H1 (cell line): Measurements from ENCODE around the gene C16orf54. TPM values are rescaled to one million over a fixed set of nuclear protein-coding genes. Genes with fewer than 3 reads are reported as not detected.

Experiments
- CTCF ChIA-PET: fragments of 300-600 bp; sonication (Branson Sonifier 250); formaldehyde crosslinking; loops from one replicate; lab custom pipeline; 2021; ENCODE audit not compliant: partially characterized antibody; lab: Charles Lee
- POLR2A ChIA-PET: fragments of 300-600 bp; sonication (Branson Sonifier 250); formaldehyde crosslinking; loops from one replicate; lab custom pipeline; 2021; ENCODE audit warnings: inconsistent platforms; ENCODE audit not compliant: partially characterized antibody; lab: Charles Lee
- DNase-seq, 2 experiments: peaks; one replicate each; pipeline versions ENCODE4 v3.0.0 to v3.0.0-alpha.2; 2010 to 2022; ENCODE audit warnings: low spot score in 2 of 2, low read depth in 1 of 2, mixed read lengths in 1 of 2
- FAIRE-seq: peaks from 2 replicates; lab custom pipeline; 2011; peaks lifted over from hg19 to GRCh38; lab: Jason Lieb, UNC
- H2AFZ ChIP-seq: 2 replicates; pipeline ENCODE4 v1.8.1; 2012; ENCODE audit warnings: low read length, inconsistent platforms
- H2AK5ac ChIP-seq: 2 replicates; pipeline ENCODE4 v1.6.1; 2013; ENCODE audit warnings: low read depth, low read length
- H2BK120ac ChIP-seq: replicated peaks from 2 replicates; pipeline ENCODE3; 2013; ENCODE audit warnings: low read depth, low read length, inconsistent platforms
- H2BK12ac ChIP-seq: 2 replicates; pipeline ENCODE4 v1.6.1; 2013; ENCODE audit warnings: low read depth, low read length
- H2BK15ac ChIP-seq: 2 replicates; pipeline ENCODE4 v1.6.1; 2013; ENCODE audit warnings: low read length
- H2BK20ac ChIP-seq: 2 replicates; pipeline ENCODE4 v1.6.1; 2013; ENCODE audit warnings: low read length
- H2BK5ac ChIP-seq: 2 replicates; pipeline ENCODE4 v1.6.1; 2013; ENCODE audit warnings: low read depth, low read length
- H3K14ac ChIP-seq: 2 replicates; pipeline ENCODE4 v1.6.1; 2013; ENCODE audit warnings: inconsistent platforms; ENCODE audit not compliant: insufficient read length
- H3K18ac ChIP-seq: 2 replicates; pipeline ENCODE4 v1.6.1; 2013; ENCODE audit warnings: low read length; ENCODE audit errors: extremely low read depth
- H3K23ac ChIP-seq: 2 replicates; pipeline ENCODE4 v1.6.1; 2013; ENCODE audit warnings: inconsistent platforms; ENCODE audit not compliant: insufficient read length
- H3K23me2 ChIP-seq: 2 replicates; pipeline ENCODE4 v1.6.1; 2013; ENCODE audit warnings: low read depth, low read length
- H3K27ac ChIP-seq: 2 replicates; pipeline ENCODE4 v1.6.1; 2011; ENCODE audit warnings: low read depth, low read length, inconsistent platforms
- H3K27me3 ChIP-seq, 4 experiments: replicated peaks in 1 of 4; 1 replicate in 1 of 4; 2 replicates in 3 of 4; pipeline versions ENCODE4 v1.6.1 to v1.8.1; 2011 to 2013; ENCODE audit warnings: low read length in 3 of 4, mild to moderate bottlenecking in 3 of 4, inconsistent platforms in 2 of 4, mixed read lengths in 2 of 4, moderate library complexity in 1 of 4; ENCODE audit not compliant: control insufficient read depth in 3 of 4, insufficient read depth in 3 of 4; ENCODE audit errors: extremely low read depth in 1 of 4
- H3K36me3 ChIP-seq, 4 experiments: 2 replicates each; pipeline versions ENCODE4 v1.6.1 to v1.8.1; 2011 to 2013; ENCODE audit warnings: mild to moderate bottlenecking in 4 of 4, low read length in 3 of 4, moderate library complexity in 2 of 4, control low read depth in 1 of 4, inconsistent platforms in 1 of 4; ENCODE audit not compliant: insufficient read depth in 4 of 4, control insufficient read depth in 2 of 4
- H3K4ac ChIP-seq: replicated peaks from 2 replicates; pipeline ENCODE3; 2013; ENCODE audit warnings: low read length, low read depth, mixed read lengths, inconsistent platforms; ENCODE audit not compliant: insufficient read length
- H3K4me1 ChIP-seq, 4 experiments: replicated peaks in 1 of 4; 1 replicate in 1 of 4; 2 replicates in 3 of 4; pipeline versions ENCODE4 v1.6.1 to v1.8.1; 2011 to 2013; ENCODE audit warnings: low read length in 3 of 4, inconsistent platforms in 2 of 4, mixed read lengths in 1 of 4; ENCODE audit not compliant: insufficient read depth in 4 of 4, control insufficient read depth in 3 of 4
- H3K4me2 ChIP-seq, 2 experiments: 2 replicates each; pipeline versions ENCODE4 v1.6.1 to v1.8.1; 2011 to 2013; ENCODE audit warnings: low read depth in 2 of 2, low read length in 2 of 2, control low read depth in 1 of 2, inconsistent platforms in 1 of 2, mild to moderate bottlenecking in 1 of 2; ENCODE audit not compliant: insufficient read depth in 1 of 2
- H3K4me3 ChIP-seq, 4 experiments: fragments of 200-600, 300-600 bp in 1 of 4; sonication (generic), shearing (Covaris generic), sonication (Bioruptor Twin) in 1 of 4; 2 replicates each; pipeline versions ENCODE4 v1.5.1 to v1.8.1; 2011 to 2016; ENCODE audit warnings: low read length in 4 of 4, low read depth in 3 of 4, control low read depth in 2 of 4, inconsistent platforms in 2 of 4, mild to moderate bottlenecking in 2 of 4, mixed read lengths in 1 of 4, moderate library complexity in 1 of 4; ENCODE audit not compliant: insufficient read depth in 2 of 4; ENCODE audit errors: extremely low read depth in 1 of 4
- H3K56ac ChIP-seq: replicated peaks from 2 replicates; pipeline ENCODE3; 2013; ENCODE audit warnings: low read depth, mild to moderate bottlenecking, mixed read lengths, low read length, inconsistent platforms; ENCODE audit not compliant: insufficient read length
- H3K79me1 ChIP-seq: 2 replicates; pipeline ENCODE4 v1.6.1; 2013; ENCODE audit warnings: low read depth, low read length, control low read depth
- H3K79me2 ChIP-seq, 2 experiments: 2 replicates each; pipeline versions ENCODE4 v1.6.1 to v1.8.1; 2012 to 2013; ENCODE audit warnings: low read length in 2 of 2, mild to moderate bottlenecking in 2 of 2, inconsistent platforms in 1 of 2; ENCODE audit not compliant: insufficient read depth in 2 of 2, control insufficient read depth in 1 of 2
- H3K9ac ChIP-seq, 4 experiments: replicated peaks in 1 of 4; 1 replicate in 1 of 4; 2 replicates in 3 of 4; pipeline versions ENCODE4 v1.6.1 to v1.8.1; 2011 to 2013; ENCODE audit warnings: low read depth in 3 of 4, low read length in 3 of 4, control low read depth in 2 of 4, mild to moderate bottlenecking in 2 of 4, moderate library complexity in 2 of 4, inconsistent platforms in 1 of 4; ENCODE audit errors: extremely low read depth in 1 of 4
- H3K9me3 ChIP-seq, 2 experiments: 2 replicates each; pipeline versions ENCODE4 v1.6.1 to v1.8.1; 2012 to 2013; ENCODE audit warnings: mild to moderate bottlenecking in 2 of 2, moderate library complexity in 2 of 2, control low read depth in 1 of 2, inconsistent platforms in 1 of 2, low read depth in 1 of 2, low read length in 1 of 2, mixed read lengths in 1 of 2; ENCODE audit not compliant: insufficient read depth in 2 of 2
- H4K20me1 ChIP-seq, 2 experiments: replicated peaks in 1 of 2; 2 replicates each; pipeline versions ENCODE3 to v1.8.1; 2011 to 2013; ENCODE audit warnings: inconsistent platforms in 2 of 2, low read length in 2 of 2, mild to moderate bottlenecking in 1 of 2; ENCODE audit not compliant: insufficient read depth in 2 of 2, control insufficient read depth in 1 of 2
- H4K5ac ChIP-seq: 2 replicates; pipeline ENCODE4 v1.6.1; 2013; ENCODE audit warnings: low read length, low read depth, mixed read lengths, inconsistent platforms; ENCODE audit not compliant: insufficient read length
- H4K8ac ChIP-seq: 2 replicates; pipeline ENCODE4 v1.8.0; 2013; ENCODE audit warnings: mild to moderate bottlenecking, moderate library complexity, low read length, inconsistent platforms; ENCODE audit not compliant: insufficient read depth; ENCODE audit errors: extremely low read depth
- H4K91ac ChIP-seq: replicated peaks from 2 replicates; pipeline ENCODE3; 2013; ENCODE audit warnings: low read length, mixed read lengths, inconsistent platforms; ENCODE audit not compliant: insufficient read length
- CBX5 ChIP-seq: fragments of 300-800, 300-1000 bp; sonication (generic); IDR thresholded peaks from 2 replicates; pipeline ENCODE4 v1.7.1; 2016; ENCODE audit warnings: antibody characterized with exemption, low read length, low read depth
- SUZ12 ChIP-seq: fragments of 200-600 bp; sonication (generic); IDR thresholded peaks from 2 replicates; pipeline ENCODE4 v1.6.1; 2012; ENCODE audit warnings: mild to moderate bottlenecking, inconsistent platforms, low read length, moderate library complexity, mixed read lengths
- TEAD4 ChIP-seq: IDR thresholded peaks from 2 replicates; pipeline ENCODE4 v1.6.1; 2012; ENCODE audit warnings: low read depth, low read length, inconsistent platforms, mixed read lengths
- WGBS, 2 experiments: shearing (Covaris generic) in 1 of 2; methylation state at CpG; one replicate each; pipeline versions ENCODE4 v1.1.6 to v1.1.7; 2013 to 2015; ENCODE audit warnings: low lambda C conversion rate in 2 of 2, mixed read lengths in 2 of 2, inconsistent platforms in 1 of 2, low coverage in 1 of 2, missing lambda C conversion rate in 1 of 2; ENCODE audit not compliant: insufficient replicate concordance in 2 of 2, insufficient coverage in 1 of 2, insufficient read length in 1 of 2; ENCODE audit errors: extremely low coverage in 1 of 2, missing lambda C conversion rate in 1 of 2; 5-methylcytosine and 5-hydroxymethylcytosine counted together
- polyA plus RNA-seq, 7 experiments: library from polyadenylated mRNA; depleted of rRNA in 3 of 7; stranded (reverse) in 5 of 7; unstranded in 2 of 7; fragments of >200 nt in 5 of 7; fragments of 200-250 nt in 2 of 7; gene quantifications; 1 replicate in 5 of 7; 2 replicates in 1 of 7; 4 replicates in 1 of 7; pipeline versions ENCODE4 v1.2.1 to v1.2.3, GENCODE V29; 2011 to 2013; ENCODE audit warnings: missing spikeins in 2 of 7, mixed read lengths in 2 of 7
- total RNA-seq: library from RNA; stranded (reverse); fragmentation: NEBNext Ultra II Directional; extraction: Animal tissue kit (Norgen Biotek cat#: 25700); gene quantifications from 2 replicates; pipeline ENCODE4 v1.2.1, GENCODE V29; 2021

Gene C16orf54
- total and polyA plus RNA-seq, 2 of the 8 experiments (the other 6 are each of a cell fraction or from before 2014, with no cell fraction given): not detected

DNA sequence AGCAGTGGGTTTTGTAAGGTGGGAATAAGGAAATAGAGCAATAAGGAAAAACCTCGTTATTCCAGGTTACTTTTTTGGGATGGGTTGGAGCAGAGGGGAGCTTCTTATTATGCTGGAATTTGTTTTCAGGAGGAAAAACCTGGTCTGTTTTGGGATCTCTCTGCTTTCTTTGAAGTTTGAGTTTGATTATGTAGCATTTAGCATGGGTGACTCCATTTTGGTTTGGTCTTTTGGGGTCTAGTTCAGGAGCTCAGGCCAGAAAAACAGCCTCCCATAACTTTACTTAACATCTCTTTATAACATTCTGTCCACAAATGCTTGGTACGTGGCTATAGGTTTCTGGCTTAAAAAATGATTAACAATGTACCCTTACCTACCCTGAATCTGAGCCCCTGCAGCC lies 23.7 kb upstream of the C16orf54 start:
- no peaks in the 10 kb centered on the region for H3K27me3 ChIP-seq

More for the DNA sequence above, 23.7 kb upstream of the C16orf54 start:
- no peaks in the 10 kb centered on the region for H3K4me1 ChIP-seq
- no peak overlapping the region for H3K4me2 ChIP-seq
- H3K4me3 ChIP-seq: no peak overlapping the region
- no peaks in the 10 kb centered on the region for H4K20me1 ChIP-seq
- no peaks in the 10 kb centered on the region for H3K36me3 ChIP-seq
- no peak overlapping the region for H4K5ac ChIP-seq
- no peak overlapping the region for H3K14ac ChIP-seq
- no peak overlapping the region for H3K9ac ChIP-seq
- H3K56ac ChIP-seq: no peak overlapping the region
- WGBS, 2 experiments: 82% methylated on average over 2 of the region's 2 CpGs; no CpG with 5 or more reads in 1 of the 2 experiments
- H2BK15ac ChIP-seq: no peak overlapping the region
- no peak overlapping the region for H2AFZ ChIP-seq
- no peak overlapping the region for H4K8ac ChIP-seq
- H3K9me3 ChIP-seq: no peaks in the 10 kb centered on the region
- H3K79me2 ChIP-seq: no peaks in the 10 kb centered on the region
- H2BK5ac ChIP-seq: no peak overlapping the region
- CTCF ChIA-PET: interaction anchor here (1.0 to 4.8 kb wide), 4 partner anchors 15 to 40 kb away, joined by 3 to 17 read pairs (median 4); partner anchors contain the start of gene KIF22
- no peak overlapping the region for H2BK12ac ChIP-seq
- FAIRE-seq (no peak), DNase-seq (no peak)
- POLR2A ChIA-PET: interaction anchor here (1.0 to 2.9 kb wide), 5 partner anchors 10 to 37 kb away, joined by 3 to 8 read pairs (median 4); partner anchors contain the start of gene MAZ
- no peak overlapping the region for H3K27ac ChIP-seq
- H3K23me2 ChIP-seq: no peaks in the 10 kb centered on the region
- no peak overlapping the region for H3K4ac ChIP-seq
- H2BK120ac ChIP-seq: no peak overlapping the region
- no peaks in the 10 kb centered on the region for H3K79me1 ChIP-seq
- no peak overlapping the region for H3K23ac ChIP-seq
- TF ChIP-seq SUZ12 (no peak), CBX5 (no peak), TEAD4 (no peak)
- no peak overlapping the region for H2AK5ac ChIP-seq
- H4K91ac ChIP-seq: no peak overlapping the region
- no peak overlapping the region for H2BK20ac ChIP-seq
- H3K18ac ChIP-seq: no peak overlapping the region
